Osteocyte (in vitro differentiated cells): ENCODE results near the gene TGFBR3L. TPM values are rescaled to one million over a fixed set of nuclear protein-coding genes. Genes with fewer than 3 reads are reported as not detected.

Source experiments
- DNase-seq: peaks from one replicate; pipeline ENCODE4 v3.0.0; 2021; ENCODE audit warnings: mixed read lengths; ENCODE audit not compliant: unreplicated experiment; ENCODE audit errors: extremely low spot score
- H3K27ac Mint-ChIP-seq: one replicate; pipeline ENCODE4 v1.8.0; 2021; ENCODE audit warnings: mild to moderate bottlenecking, mixed read lengths; ENCODE audit not compliant: unreplicated experiment
- H3K27me3 Mint-ChIP-seq: one replicate; pipeline ENCODE4 v1.8.0; 2021; ENCODE audit warnings: mixed read lengths; ENCODE audit not compliant: unreplicated experiment
- H3K36me3 Mint-ChIP-seq: one replicate; pipeline ENCODE4 v1.8.0; 2021; ENCODE audit warnings: mixed read lengths; ENCODE audit not compliant: unreplicated experiment
- H3K4me1 Mint-ChIP-seq: one replicate; pipeline ENCODE4 v1.8.0; 2021; ENCODE audit warnings: mixed read lengths; ENCODE audit not compliant: unreplicated experiment
- H3K4me3 Mint-ChIP-seq: one replicate; pipeline ENCODE4 v1.8.0; 2021; ENCODE audit warnings: mild to moderate bottlenecking, moderate library complexity, mixed read lengths; ENCODE audit not compliant: unreplicated experiment
- H3K9me3 Mint-ChIP-seq: one replicate; pipeline ENCODE4 v1.8.0; 2021; ENCODE audit warnings: mixed read lengths; ENCODE audit not compliant: unreplicated experiment
- total RNA-seq: library from RNA; stranded (reverse); gene quantifications from 2 replicates; pipeline ENCODE4 v1.2.1, GENCODE V29; 2021
- TF ChIP-seq, protein P1 (sequence below): fragments of 200-600 bp; sonication (generic); IDR thresholded peaks from 2 replicates; pipeline ENCODE4 v1.5.0; 2021; ENCODE audit warnings: antibody characterized with exemption, mild to moderate bottlenecking, moderate library complexity

Gene TGFBR3L
- total RNA-seq, 1 donor from 2014 or later, result 2.3 TPM

DNA sequence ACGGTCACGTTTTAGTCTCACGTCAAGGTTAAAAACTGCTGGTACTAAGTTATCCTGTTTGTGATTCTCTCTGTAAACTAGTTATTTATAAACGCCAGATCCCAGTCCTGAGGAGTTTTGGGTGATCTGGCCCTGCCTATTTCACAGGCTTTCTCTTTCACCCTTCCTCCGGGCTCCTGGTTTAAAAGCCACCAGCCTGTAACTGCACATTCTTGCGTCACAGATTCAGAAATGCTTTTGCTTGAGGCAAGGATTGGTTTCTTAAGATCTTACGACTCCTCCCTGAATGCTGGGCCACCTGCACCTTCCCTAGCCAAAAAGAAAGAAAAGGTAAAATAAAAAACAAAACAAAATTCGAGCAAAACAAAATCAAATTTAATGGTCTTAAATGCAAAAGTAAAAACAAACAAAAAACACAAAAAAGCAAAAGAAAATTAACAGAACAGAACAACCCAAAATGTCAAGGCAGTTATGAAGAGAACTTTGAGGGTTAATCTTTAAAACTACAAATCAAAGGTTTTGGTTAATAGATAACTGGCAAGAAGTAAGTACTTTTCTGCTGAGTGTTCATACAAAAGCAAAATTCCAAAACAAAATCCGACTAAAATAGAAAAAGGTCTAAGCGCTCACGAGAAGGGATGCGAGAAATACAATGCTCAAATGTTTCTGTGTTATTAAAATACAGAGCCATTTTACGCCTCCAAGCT is 47.4 kb downstream of the TGFBR3L start:
- peaks cover 33% of the 10 kb centered on the region for H3K36me3 Mint-ChIP-seq
- TF ChIP-seq, protein P1, sequence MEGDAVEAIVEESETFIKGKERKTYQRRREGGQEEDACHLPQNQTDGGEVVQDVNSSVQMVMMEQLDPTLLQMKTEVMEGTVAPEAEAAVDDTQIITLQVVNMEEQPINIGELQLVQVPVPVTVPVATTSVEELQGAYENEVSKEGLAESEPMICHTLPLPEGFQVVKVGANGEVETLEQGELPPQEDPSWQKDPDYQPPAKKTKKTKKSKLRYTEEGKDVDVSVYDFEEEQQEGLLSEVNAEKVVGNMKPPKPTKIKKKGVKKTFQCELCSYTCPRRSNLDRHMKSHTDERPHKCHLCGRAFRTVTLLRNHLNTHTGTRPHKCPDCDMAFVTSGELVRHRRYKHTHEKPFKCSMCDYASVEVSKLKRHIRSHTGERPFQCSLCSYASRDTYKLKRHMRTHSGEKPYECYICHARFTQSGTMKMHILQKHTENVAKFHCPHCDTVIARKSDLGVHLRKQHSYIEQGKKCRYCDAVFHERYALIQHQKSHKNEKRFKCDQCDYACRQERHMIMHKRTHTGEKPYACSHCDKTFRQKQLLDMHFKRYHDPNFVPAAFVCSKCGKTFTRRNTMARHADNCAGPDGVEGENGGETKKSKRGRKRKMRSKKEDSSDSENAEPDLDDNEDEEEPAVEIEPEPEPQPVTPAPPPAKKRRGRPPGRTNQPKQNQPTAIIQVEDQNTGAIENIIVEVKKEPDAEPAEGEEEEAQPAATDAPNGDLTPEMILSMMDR, result no peak
- no peaks in the 10 kb centered on the region for H3K4me1 Mint-ChIP-seq
- H3K27me3 Mint-ChIP-seq, result no peaks in the 10 kb centered on the region
- H3K9me3 Mint-ChIP-seq, result no peaks in the 10 kb centered on the region
- no peak overlapping the region for H3K4me3 Mint-ChIP-seq
- H3K27ac Mint-ChIP-seq, result no peak overlapping the region
- DNase-seq, result no peak

GRCh38 chr19:7962644-7963268 is 48.1 kb downstream of the TGFBR3L start:
- Mint-ChIP-seq H3K36me3 (peaks cover 37% of the 10 kb centered on the region), H3K4me1 (no peaks in the 10 kb centered on the region), H3K9me3 (no peaks in the 10 kb centered on the region), H3K27ac (no peak overlapping the region), H3K27me3 (no peaks in the 10 kb centered on the region), H3K4me3 (no peak overlapping the region)
- no peak for DNase-seq
- TF ChIP-seq, protein P1, result no peak

DNA sequence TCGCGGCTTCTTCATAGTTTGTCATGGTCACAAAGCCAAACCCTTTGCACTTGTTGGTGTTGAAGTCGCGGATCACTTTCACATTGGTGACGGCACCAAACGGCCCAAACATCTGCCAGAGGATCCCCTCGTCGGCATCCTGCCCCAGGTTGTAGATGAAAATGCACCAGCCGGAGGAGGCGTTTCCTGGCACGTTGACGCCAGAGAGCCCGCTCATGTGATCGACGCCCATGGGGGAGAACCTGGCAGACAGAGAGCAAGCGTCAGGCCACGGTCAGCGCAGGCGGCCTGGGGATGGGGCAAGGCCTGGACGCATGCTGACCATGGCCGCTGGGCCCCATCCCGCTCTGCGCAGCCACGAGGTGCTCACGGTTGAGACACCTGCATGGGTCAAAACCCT is 48.9 kb downstream of the TGFBR3L start:
- Mint-ChIP-seq H3K27ac (no peak overlapping the region), H3K9me3 (no peaks in the 10 kb centered on the region), H3K27me3 (no peaks in the 10 kb centered on the region), H3K36me3 (peaks cover 33% of the 10 kb centered on the region), H3K4me1 (no peaks in the 10 kb centered on the region), H3K4me3 (no peak overlapping the region)
- TF ChIP-seq, protein P1, result no peak
- DNase-seq, result no peak

- no peak for DNase-seq
- Mint-ChIP-seq H3K27me3 (no peaks in the 10 kb centered on the region), H3K9me3 (no peaks in the 10 kb centered on the region), H3K4me1 (no peaks in the 10 kb centered on the region), H3K36me3 (peaks cover 34% of the 10 kb centered on the region), H3K4me3 (no peak overlapping the region), H3K27ac (no peak overlapping the region)
- TF ChIP-seq, protein P1, result no peak
Measured at GRCh38 chr19:7965259-7965841, 50.7 kb downstream of the TGFBR3L start.
